Measurements from ENCODE around the gene ABCA1. TPM values are rescaled to one million over a fixed set of nuclear protein-coding genes. Genes with fewer than 3 reads are reported as not detected.

Gene ABCA1
- total RNA-seq, 4 donors from 2014 or later = 101 to 182 (median 151) TPM

- TF ChIP-seq CTCF (IDR thresholded peaks at IDR 0.05; ENCODE audit: low read depth) = no peak
These were observed 67.7 kb downstream of the ABCA1 start for GRCh38 chr9:104860263-104860662.

DNA sequence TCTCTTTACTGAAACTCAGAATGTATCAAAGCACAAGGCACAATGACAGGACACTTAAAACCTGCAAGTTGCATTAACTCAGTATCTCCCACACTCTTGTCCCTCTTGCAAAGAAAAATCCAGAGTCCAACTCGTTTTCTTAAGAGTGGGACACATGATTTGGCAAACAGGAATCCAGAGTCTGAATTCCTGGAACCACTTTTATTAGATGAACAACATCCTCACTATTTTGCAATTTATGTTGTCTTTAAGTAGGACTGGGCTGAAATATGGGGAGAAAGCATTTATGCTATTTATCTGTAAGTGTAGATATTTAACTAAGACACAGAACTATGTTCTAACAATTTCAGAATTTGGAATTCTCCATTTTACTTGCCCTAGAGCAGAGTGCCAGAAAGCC, 69.1 kb downstream of the ABCA1 start:
- TF ChIP-seq CTCF (IDR thresholded peaks at IDR 0.05; ENCODE audit: low read depth) = no peak

GRCh38 chr9:104858271-104858670, 69.7 kb downstream of the ABCA1 start:
- TF ChIP-seq CTCF (IDR thresholded peaks at IDR 0.05; ENCODE audit: low read depth) = no peak

GRCh38 chr9:104856413-104856941, 71.5 kb downstream of the ABCA1 start:
- no peak for TF ChIP-seq CTCF (IDR thresholded peaks at IDR 0.05; ENCODE audit: low read depth)

DNA sequence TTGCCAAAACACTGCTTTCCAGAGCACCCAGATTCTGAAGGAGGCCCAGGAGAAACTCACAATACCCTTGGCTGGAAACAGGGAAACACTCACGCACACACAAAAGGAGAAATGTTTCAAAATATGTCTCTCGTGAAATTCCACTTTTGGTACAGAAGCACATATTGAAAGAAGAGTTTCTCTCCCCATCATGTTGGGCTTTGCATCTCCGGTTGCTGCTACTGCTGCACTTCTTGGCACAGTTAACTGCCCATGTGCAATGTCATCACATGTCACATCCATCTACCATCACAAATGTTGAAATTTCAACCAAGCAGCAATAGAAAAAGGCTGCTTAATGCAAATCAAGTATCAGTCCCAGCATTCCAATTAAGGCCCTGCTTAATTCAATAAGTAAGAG, 72.1 kb downstream of the ABCA1 start:
- TF ChIP-seq CTCF (IDR thresholded peaks at IDR 0.05; ENCODE audit: low read depth) = no peak

DNA sequence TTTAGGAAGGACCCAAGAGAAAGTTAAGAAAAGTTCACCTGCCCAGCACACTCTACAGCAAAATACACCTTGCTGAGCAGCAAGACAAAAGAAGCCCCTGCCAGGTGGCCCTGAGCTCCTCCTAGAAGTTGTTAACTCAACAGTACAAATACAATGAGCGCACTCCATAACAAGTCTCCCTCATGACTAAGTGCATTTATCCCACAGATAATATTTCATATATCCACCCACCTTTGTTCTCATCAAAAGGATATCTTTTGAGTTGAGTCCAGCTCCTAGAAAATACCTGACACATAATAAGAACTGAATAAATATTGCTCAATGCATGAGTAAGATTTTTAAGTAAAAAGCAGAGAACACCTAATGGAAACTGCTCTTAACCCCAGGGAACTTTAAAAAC, 73.3 kb downstream of the ABCA1 start:
- no peak for TF ChIP-seq CTCF (IDR thresholded peaks at IDR 0.05; ENCODE audit: low read depth)

DNA sequence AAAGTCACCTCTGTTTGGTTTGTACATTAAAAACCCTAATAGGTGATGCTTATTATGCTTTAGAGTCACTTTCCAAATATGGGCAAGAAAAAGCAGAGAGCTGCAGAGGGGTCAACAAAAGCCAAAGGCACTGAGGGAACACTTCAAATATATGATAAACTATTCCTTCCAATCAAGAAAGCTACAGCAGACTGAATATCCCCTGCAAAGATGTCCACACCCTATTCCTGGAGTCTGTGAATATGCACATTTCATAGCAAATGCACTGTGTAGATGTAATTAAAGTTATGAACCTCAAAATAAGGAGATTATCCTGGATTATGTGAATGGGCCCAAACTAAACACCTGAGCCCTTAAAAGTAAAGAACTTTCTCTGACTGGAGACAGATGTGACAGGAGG, 74.3 kb downstream of the ABCA1 start:
- no peak for TF ChIP-seq CTCF (IDR thresholded peaks at IDR 0.05; ENCODE audit: low read depth)
